ENCODE measurements around the gene ERCC4.

Gene ERCC4

GRCh38 chr16:13992976-13993375 is 73.0 kb downstream of the ERCC4 start:
- no peak for DNase-seq
- no peaks in the 10 kb centered on the region for H3K27me3 ChIP-seq
- H3K9me3 ChIP-seq = no peaks in the 10 kb centered on the region
- peaks cover 0 to 9% (median 4%) of the 10 kb centered on the region in 4 donors for H3K4me1 ChIP-seq
- no peak overlapping the region for H3K27ac ChIP-seq
- no peaks in the 10 kb centered on the region for H3K36me3 ChIP-seq
- TF ChIP-seq CTCF (IDR thresholded peaks at IDR 0.05) = no peak
- no peak overlapping the region for H3K4me3 ChIP-seq
- intact Hi-C loops (cut with DNase I; ENCODE audit: low total_unique reads) = no loop called here

GRCh38 chr16:13994239-13995106 is 74.5 kb downstream of the ERCC4 start:
- H3K27me3 ChIP-seq = no peaks in the 10 kb centered on the region
- DNase-seq = no peak
- H3K27ac ChIP-seq = no peak overlapping the region
- intact Hi-C loops (cut with DNase I; ENCODE audit: low total_unique reads) = no loop called here
- no peak overlapping the region for H3K4me3 ChIP-seq
- peaks cover 0 to 13% (median 4%) of the 10 kb centered on the region in 4 donors for H3K4me1 ChIP-seq
- no peaks in the 10 kb centered on the region for H3K36me3 ChIP-seq
- TF ChIP-seq CTCF (IDR thresholded peaks at IDR 0.05) = no peak
- H3K9me3 ChIP-seq = no peaks in the 10 kb centered on the region

- no peak for DNase-seq
- no peak overlapping the region for H3K27ac ChIP-seq
- no peaks in the 10 kb centered on the region for H3K27me3 ChIP-seq
- TF ChIP-seq CTCF (IDR thresholded peaks at IDR 0.05) = no peak
- intact Hi-C loops (cut with DNase I; ENCODE audit: low total_unique reads) = no loop called here
- H3K36me3 ChIP-seq = no peaks in the 10 kb centered on the region
- H3K4me3 ChIP-seq = no peak overlapping the region
- no peaks in the 10 kb centered on the region for H3K9me3 ChIP-seq
- H3K4me1 ChIP-seq = peaks cover 0 to 20% (median 5%) of the 10 kb centered on the region in 4 donors
Observed at GRCh38 chr16:13995194-13995593, 75.2 kb downstream of the ERCC4 start.

GRCh38 chr16:13996778-13997288 is 76.9 kb downstream of the ERCC4 start:
- H3K36me3 ChIP-seq = no peaks in the 10 kb centered on the region
- no peaks in the 10 kb centered on the region for H3K27me3 ChIP-seq
- H3K4me1 ChIP-seq = peaks cover 0 to 21% (median 6%) of the 10 kb centered on the region in 4 donors
- intact Hi-C loops (cut with DNase I; ENCODE audit: low total_unique reads) = no loop called here
- no peak for TF ChIP-seq CTCF (IDR thresholded peaks at IDR 0.05)
- no peak overlapping the region for H3K27ac ChIP-seq
- no peak overlapping the region for H3K4me3 ChIP-seq
- no peak for DNase-seq
- H3K9me3 ChIP-seq = no peaks in the 10 kb centered on the region

GRCh38 chr16:13997526-13997925 is 77.6 kb downstream of the ERCC4 start:
- H3K4me3 ChIP-seq = no peak overlapping the region
- TF ChIP-seq CTCF (IDR thresholded peaks at IDR 0.05) = no peak
- no peaks in the 10 kb centered on the region for H3K27me3 ChIP-seq
- DNase-seq = no peak
- H3K36me3 ChIP-seq = no peaks in the 10 kb centered on the region
- intact Hi-C loops (cut with DNase I; ENCODE audit: low total_unique reads) = no loop called here
- peaks cover 0 to 26% (median 8%) of the 10 kb centered on the region in 4 donors for H3K4me1 ChIP-seq
- no peak overlapping the region for H3K27ac ChIP-seq
- H3K9me3 ChIP-seq = no peaks in the 10 kb centered on the region
